ENCODE results near the gene NLGN2. TPM values are rescaled to one million over a fixed set of nuclear protein-coding genes. Genes with fewer than 3 reads are reported as not detected.

Gene NLGN2
- total RNA-seq, 1 experiment from 2014 or later, result 76.7 TPM

DNA sequence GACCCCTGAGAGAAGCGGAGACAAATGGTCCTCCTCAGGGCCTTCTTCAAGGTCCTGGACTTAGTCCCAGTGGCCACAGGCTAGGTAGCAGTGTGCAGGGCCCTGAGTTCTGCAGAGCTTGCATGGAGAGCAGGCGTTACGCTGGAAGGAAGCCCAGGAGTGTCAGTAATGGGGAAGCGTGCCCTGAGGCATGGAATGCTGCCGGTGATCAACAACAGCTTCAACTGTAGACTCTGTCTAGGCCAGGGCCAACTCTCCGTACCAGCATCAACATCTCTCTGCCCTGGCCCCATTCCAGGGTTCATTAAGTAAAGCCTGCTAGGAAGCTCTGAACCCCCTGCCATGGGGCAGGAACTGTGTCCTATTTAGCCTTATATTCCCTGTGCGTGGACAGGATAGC, 27.3 kb upstream of the NLGN2 start:
- peak overlapping the region; percentile 76 for H3K4me3 Mint-ChIP-seq
- peaks cover 8% of the 10 kb centered on the region for H3K9me3 Mint-ChIP-seq
- CTCF ChIA-PET, result interaction anchor here (0.7 to 2.6 kb wide), 14 partner anchors 9 to 334 kb away, joined by 3 to 20 read pairs (median 3); partner anchors contain the start of genes PLSCR3, SLC2A4, SPEM1 and TMEM102
- ATAC-seq (0 out of 2 replicates have a peak, but pooled peaks have one; percentile 1), DNase-seq (ENCODE audit: low spot score) (peak; percentile 28)
- TF ChIP-seq GRHL2 (CRISPR knock-in tag; IDR thresholded peaks at IDR 0.05; ENCODE audit: insufficient replicate concordance, severe bottlenecking) (no peak), NR1H2 (CRISPR knock-in tag; IDR thresholded peaks at IDR 0.05) (no peak), SMAD4 (CRISPR knock-in tag; IDR thresholded peaks at IDR 0.05) (no peak), NFATC4 (CRISPR knock-in tag; IDR thresholded peaks at IDR 0.05) (no peak), ZNF317 (CRISPR knock-in tag; IDR thresholded peaks at IDR 0.05; ENCODE audit: borderline replicate concordance, low read depth) (no peak), PRRX2 (CRISPR knock-in tag; IDR thresholded peaks at IDR 0.05) (no peak), CREB1 (CRISPR knock-in tag; IDR thresholded peaks at IDR 0.05) (no peak), GTF2I (CRISPR knock-in tag; conservative IDR thresholded peaks at IDR 0.05) (no peak), RORB (CRISPR knock-in tag; IDR thresholded peaks at IDR 0.05) (no peak), MYBL2 (CRISPR knock-in tag; IDR thresholded peaks at IDR 0.05) (no peak), GABPB1 (CRISPR knock-in tag; IDR thresholded peaks at IDR 0.05) (no peak), ZNF512 (CRISPR knock-in tag; IDR thresholded peaks at IDR 0.05; ENCODE audit: borderline replicate concordance) (no peak), ZNF219 (CRISPR knock-in tag; IDR thresholded peaks at IDR 0.05; ENCODE audit: borderline replicate concordance) (no peak), CREM (CRISPR knock-in tag; IDR thresholded peaks at IDR 0.05) (no peak), ATF3 (CRISPR knock-in tag; conservative IDR thresholded peaks at IDR 0.05) (no peak), ZBTB21 (CRISPR knock-in tag; IDR thresholded peaks at IDR 0.05; ENCODE audit: borderline replicate concordance) (no peak)
- TF ChIP-seq, protein P1, sequence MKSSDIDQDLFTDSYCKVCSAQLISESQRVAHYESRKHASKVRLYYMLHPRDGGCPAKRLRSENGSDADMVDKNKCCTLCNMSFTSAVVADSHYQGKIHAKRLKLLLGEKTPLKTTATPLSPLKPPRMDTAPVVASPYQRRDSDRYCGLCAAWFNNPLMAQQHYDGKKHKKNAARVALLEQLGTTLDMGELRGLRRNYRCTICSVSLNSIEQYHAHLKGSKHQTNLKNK (CRISPR knock-in tag; IDR thresholded peaks at IDR 0.05), result no peak
- TF ChIP-seq, protein P2, sequence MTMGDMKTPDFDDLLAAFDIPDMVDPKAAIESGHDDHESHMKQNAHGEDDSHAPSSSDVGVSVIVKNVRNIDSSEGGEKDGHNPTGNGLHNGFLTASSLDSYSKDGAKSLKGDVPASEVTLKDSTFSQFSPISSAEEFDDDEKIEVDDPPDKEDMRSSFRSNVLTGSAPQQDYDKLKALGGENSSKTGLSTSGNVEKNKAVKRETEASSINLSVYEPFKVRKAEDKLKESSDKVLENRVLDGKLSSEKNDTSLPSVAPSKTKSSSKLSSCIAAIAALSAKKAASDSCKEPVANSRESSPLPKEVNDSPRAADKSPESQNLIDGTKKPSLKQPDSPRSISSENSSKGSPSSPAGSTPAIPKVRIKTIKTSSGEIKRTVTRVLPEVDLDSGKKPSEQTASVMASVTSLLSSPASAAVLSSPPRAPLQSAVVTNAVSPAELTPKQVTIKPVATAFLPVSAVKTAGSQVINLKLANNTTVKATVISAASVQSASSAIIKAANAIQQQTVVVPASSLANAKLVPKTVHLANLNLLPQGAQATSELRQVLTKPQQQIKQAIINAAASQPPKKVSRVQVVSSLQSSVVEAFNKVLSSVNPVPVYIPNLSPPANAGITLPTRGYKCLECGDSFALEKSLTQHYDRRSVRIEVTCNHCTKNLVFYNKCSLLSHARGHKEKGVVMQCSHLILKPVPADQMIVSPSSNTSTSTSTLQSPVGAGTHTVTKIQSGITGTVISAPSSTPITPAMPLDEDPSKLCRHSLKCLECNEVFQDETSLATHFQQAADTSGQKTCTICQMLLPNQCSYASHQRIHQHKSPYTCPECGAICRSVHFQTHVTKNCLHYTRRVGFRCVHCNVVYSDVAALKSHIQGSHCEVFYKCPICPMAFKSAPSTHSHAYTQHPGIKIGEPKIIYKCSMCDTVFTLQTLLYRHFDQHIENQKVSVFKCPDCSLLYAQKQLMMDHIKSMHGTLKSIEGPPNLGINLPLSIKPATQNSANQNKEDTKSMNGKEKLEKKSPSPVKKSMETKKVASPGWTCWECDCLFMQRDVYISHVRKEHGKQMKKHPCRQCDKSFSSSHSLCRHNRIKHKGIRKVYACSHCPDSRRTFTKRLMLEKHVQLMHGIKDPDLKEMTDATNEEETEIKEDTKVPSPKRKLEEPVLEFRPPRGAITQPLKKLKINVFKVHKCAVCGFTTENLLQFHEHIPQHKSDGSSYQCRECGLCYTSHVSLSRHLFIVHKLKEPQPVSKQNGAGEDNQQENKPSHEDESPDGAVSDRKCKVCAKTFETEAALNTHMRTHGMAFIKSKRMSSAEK (CRISPR knock-in tag; IDR thresholded peaks at IDR 0.05; ENCODE audit: borderline replicate concordance), result no peak
- POLR2A ChIA-PET, result interaction anchor here (0.6 to 1.0 kb wide), 2 partner anchors 12 to 50 kb away, joined by 3 to 4 read pairs; no protein-coding TSS in a partner anchor
- H3K27ac Mint-ChIP-seq, result no peak overlapping the region
- H3K27me3 Mint-ChIP-seq (ENCODE audit: low read depth), result peaks cover 49% of the 10 kb centered on the region
- peaks cover 26% of the 10 kb centered on the region for H3K4me1 Mint-ChIP-seq
- no peaks in the 10 kb centered on the region; the same call in none of the 2 replicates for H3K36me3 Mint-ChIP-seq

- Mint-ChIP-seq H3K4me3 (peak within 1 kb of the TSS; percentile 76), H3K27me3 (ENCODE audit: low read depth) (peaks cover 49% of the 10 kb centered on the region), H3K27ac (no peak within 1 kb of the TSS), H3K4me1 (peaks cover 26% of the 10 kb centered on the region), H3K9me3 (peaks cover 8% of the 10 kb centered on the region), H3K36me3 (no peaks in the 10 kb centered on the region; the same call in none of the 2 replicates)
- ChIA-PET CTCF (interaction anchor here (0.7 to 2.6 kb wide), 17 partner anchors 10 to 335 kb away, joined by 3 to 20 read pairs (median 3); partner anchors contain the start of genes PLSCR3, SLC2A4, SPEM1 and TMEM102), POLR2A (interaction anchor here (0.6 to 1.0 kb wide), 2 partner anchors 13 to 51 kb away, joined by 3 to 4 read pairs; no protein-coding TSS in a partner anchor)
- DNase-seq (ENCODE audit: low spot score) (peak; percentile 54), ATAC-seq (peak; percentile 23)
- no peak for TF ChIP-seq E2F5 (CRISPR knock-in tag; IDR thresholded peaks at IDR 0.05)
- no peak for TF ChIP-seq ATF1 (CRISPR knock-in tag; IDR thresholded peaks at IDR 0.05)
- no peak for TF ChIP-seq NFATC4 (CRISPR knock-in tag; IDR thresholded peaks at IDR 0.05)
- TF ChIP-seq, protein P3, sequence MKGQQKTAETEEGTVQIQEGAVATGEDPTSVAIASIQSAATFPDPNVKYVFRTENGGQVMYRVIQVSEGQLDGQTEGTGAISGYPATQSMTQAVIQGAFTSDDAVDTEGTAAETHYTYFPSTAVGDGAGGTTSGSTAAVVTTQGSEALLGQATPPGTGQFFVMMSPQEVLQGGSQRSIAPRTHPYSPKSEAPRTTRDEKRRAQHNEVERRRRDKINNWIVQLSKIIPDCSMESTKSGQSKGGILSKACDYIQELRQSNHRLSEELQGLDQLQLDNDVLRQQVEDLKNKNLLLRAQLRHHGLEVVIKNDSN (CRISPR knock-in tag; IDR thresholded peaks at IDR 0.05), result peak; percentile 16; the same call in 1 of the 2 replicates
- TF ChIP-seq ZNF423 (CRISPR knock-in tag; IDR thresholded peaks at IDR 0.05), result 0 out of 2 replicates have a peak, but pooled peaks have one; percentile 22
Observed at GRCh38 chr17:7380855-7381683, 26.6 kb upstream of the NLGN2 start, which contains the start of gene TNK1. TNK1 (plus strand) TSS chr17:7381089; CDS start chr17:7382927, 1,838 bp downstream.

All from WTC11 (cell line).